ENCODE measurements around the gene CHMP4A. TPM values are rescaled to one million over a fixed set of nuclear protein-coding genes. Genes with fewer than 3 reads are reported as not detected.
A peak's percentile ranks its signal among the peaks of the same experiment; 100 is the strongest.

Gene CHMP4A
- total and polyA plus RNA-seq, 2 of the 13 experiments (the other 11 are each of a cell fraction or from before 2014, with no cell fraction given) = 83.6 to 113 TPM

- peak; percentile 27; the same call in 1 of the 2 replicates for TF ChIP-seq CREB1 (IDR thresholded peaks at IDR 0.05)
- no peak for TF ChIP-seq CREB1 (CRISPR knock-in tag; IDR thresholded peaks at IDR 0.05)
- peak; percentile 85; the same call in 1 of the 2 replicates for TF ChIP-seq ZBTB7A (CRISPR knock-in tag; IDR thresholded peaks at IDR 0.05)
- peak in 1 of 2 experiments; percentile 27; a peak in 1 of 4 replicates for TF ChIP-seq NR2F1 (CRISPR knock-in tag; IDR thresholded peaks at IDR 0.05)
- no peak for TF ChIP-seq TAF15 (IDR thresholded peaks at IDR 0.05; ENCODE audit: low read depth, low read length, poor library complexity, severe bottlenecking)
- TF ChIP-seq KLF11 (CRISPR knock-in tag; IDR thresholded peaks at IDR 0.05) = no peak
- no peak; the same call in 1 of the 2 replicates for TF ChIP-seq TP53 (CRISPR knock-in tag; conservative IDR thresholded peaks at IDR 0.05)
- no peak for TF ChIP-seq DDIT3 (CRISPR knock-in tag; IDR thresholded peaks at IDR 0.05)
- TF ChIP-seq FOXP4 (CRISPR knock-in tag; IDR thresholded peaks at IDR 0.05) = peak; percentile 67
- no peak for TF ChIP-seq ZSCAN29 (CRISPR knock-in tag; conservative IDR thresholded peaks at IDR 0.05)
- TF ChIP-seq ESRRA (CRISPR knock-in tag; IDR thresholded peaks at IDR 0.05; ENCODE audit: low read depth) = no peak
- TF ChIP-seq RBM22 (optimal IDR thresholded peaks at IDR 0.05; ENCODE audit: low read length) = no peak
- TF ChIP-seq ZFP37 (CRISPR knock-in tag; IDR thresholded peaks at IDR 0.05; ENCODE audit: borderline replicate concordance) = peak; percentile 85; the same call in 1 of the 2 replicates
- TF ChIP-seq E2F2 (CRISPR knock-in tag; IDR thresholded peaks at IDR 0.05; ENCODE audit: borderline replicate concordance) = no peak
- TF ChIP-seq ZBTB37 (CRISPR knock-in tag; IDR thresholded peaks at IDR 0.05) = no peak
- no peak for TF ChIP-seq ZNF790 (CRISPR knock-in tag; IDR thresholded peaks at IDR 0.05; ENCODE audit: borderline replicate concordance)
- TF ChIP-seq RCOR2 (CRISPR knock-in tag; IDR thresholded peaks at IDR 0.05) = peak; percentile 12; the same call in 1 of the 2 replicates
- TF ChIP-seq HIVEP1 (CRISPR knock-in tag; IDR thresholded peaks at IDR 0.05) = peak; percentile 85
- peak; percentile 95 for TF ChIP-seq HOMEZ (CRISPR knock-in tag; IDR thresholded peaks at IDR 0.05; ENCODE audit: low read depth)
- no peak for TF ChIP-seq ZNF17 (CRISPR knock-in tag; IDR thresholded peaks at IDR 0.05)
- no peak for TF ChIP-seq ZNF841 (CRISPR knock-in tag; IDR thresholded peaks at IDR 0.05; ENCODE audit: borderline replicate concordance)
- TF ChIP-seq RAD51 (IDR thresholded peaks at IDR 0.05; ENCODE audit: borderline replicate concordance) = no peak
Measured at GRCh38 chr14:24252289-24253124, 39.2 kb upstream of the CHMP4A start (continued).

All from HepG2 (cell line).